NCI-H748 (cell line): ENCODE measurements around the gene FAXC.

Experiments
- DNase-seq: peaks from one replicate; lab custom pipeline; 2025; ENCODE audit not compliant: unreplicated experiment; lab: John Stamatoyannopoulos, UW

The FAXC gene

DNA sequence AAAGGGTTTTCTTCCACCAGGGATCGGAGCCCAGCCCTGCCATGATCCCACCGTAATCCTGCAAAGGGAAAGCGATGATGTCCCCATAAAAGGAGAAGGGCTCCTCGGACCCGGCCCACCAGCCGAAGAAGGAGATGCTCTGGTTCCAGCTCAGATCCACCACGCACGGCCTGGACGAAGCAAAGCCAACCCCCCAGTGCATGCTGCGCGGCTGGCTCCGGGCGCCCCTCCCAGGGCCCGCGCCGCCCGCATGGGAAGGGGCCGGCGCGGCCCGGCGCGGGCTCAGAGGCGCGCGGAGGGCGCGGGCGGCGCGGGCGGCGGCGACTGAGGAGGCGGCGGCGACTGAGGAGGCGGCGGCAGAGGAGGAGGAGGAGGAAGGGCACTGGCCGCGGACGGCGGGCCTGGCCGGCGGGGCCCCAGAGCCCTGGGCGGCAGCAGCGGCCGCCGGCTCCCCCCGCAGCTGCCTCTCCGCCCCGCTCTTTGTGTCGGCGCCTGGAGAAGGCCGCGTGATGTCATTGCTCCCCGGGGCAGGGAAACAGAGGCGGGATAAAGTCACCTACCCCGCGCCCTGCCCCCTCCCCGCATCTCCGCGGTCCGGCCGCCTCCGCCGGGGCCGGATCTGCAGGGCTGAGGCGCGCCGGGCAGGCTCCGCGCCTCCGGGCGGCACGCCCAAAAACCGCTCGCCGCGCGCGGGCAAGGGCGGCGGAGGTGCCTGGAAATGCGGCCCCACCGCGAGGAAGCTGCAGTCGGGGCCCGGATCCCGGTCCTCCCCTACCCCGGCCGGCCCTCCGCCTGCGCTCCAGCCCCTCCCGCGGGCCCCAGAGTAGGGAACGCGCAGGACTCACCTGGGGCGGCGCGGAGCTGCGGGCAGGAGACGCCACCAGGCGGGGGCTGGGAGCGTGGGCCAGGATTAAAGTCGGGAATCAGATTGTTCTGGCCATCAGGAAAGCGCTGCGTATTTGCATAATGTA is at the start of gene FAXC:
TSS of gene FAXC (minus strand) at position 504 of the 971 bp plus-strand sequence. CDS start at position 202, 302 bp downstream.
- peak; percentile 89 for DNase-seq

DNA sequence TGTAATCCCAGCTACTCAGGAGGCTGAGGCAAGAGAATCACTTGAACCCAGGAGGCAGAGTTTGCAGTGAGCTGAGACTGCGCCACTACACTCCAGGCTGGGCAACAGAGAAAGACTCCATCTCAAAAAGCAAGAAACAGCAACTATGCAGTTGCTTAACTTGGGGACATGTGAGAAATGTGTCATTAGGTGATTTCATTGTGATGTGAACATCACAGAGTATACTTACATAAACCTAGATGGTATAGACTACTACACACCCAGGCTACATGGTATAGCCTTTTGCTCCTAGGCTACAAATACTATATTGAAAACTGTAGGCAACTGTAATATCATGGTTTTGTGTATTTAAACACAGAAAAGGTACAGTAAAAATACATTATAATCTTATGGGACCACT is 47.8 kb upstream of the FAXC start:
- DNase-seq = no peak

GRCh38 chr6:99393698-99394531 is 44.4 kb upstream of the FAXC start, which contains the start of gene COQ3:
COQ3 (minus strand) TSS chr6:99394195; CDS start chr6:99394179, 16 bp downstream.
- peak; percentile 89 for DNase-seq

- peak; percentile 36 for DNase-seq
These were observed 43.9 kb upstream of the FAXC start for GRCh38 chr6:99393366-99393697.

DNA sequence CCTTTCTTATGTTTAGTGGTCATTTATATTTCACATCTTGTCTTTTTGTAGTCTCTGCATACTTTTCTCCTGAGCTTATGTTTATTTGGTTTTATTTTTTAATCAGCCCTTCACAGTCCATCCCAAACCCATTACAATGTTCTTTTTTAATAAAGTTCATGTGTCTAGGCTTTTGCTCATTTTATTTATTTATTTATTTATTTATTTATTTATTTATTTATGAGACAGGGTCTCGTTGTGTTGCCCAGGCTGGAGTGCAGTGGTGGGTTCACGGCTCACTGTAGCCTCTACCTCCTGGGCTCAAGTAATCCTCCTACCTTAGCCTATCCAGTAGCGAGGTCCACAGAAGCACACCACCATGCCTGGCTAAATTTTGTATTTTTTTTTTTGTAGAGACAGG is 41.4 kb upstream of the FAXC start:
- no peak for DNase-seq

- no peak for DNase-seq
These were observed 35.0 kb upstream of the FAXC start for GRCh38 chr6:99384507-99384906.

DNA sequence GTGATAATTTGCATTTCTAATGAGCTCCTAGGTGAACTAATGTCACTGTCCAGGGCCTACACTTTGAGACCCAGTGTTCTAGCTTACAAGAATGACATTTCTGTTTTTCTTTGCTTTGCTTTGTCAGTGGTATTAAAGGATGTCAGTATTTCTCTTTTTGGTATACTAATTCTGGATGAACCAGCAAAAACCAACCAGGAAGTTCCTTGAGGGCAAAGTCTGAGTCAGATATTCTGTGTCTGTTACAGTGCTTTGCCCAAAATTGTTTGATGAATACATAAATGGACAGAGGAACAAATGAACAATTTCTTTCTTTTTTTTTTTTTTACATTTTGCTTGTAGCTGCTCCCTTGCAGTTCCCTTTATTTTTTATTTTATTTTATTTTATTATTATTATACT is 29.2 kb upstream of the FAXC start:
- DNase-seq = no peak

DNA sequence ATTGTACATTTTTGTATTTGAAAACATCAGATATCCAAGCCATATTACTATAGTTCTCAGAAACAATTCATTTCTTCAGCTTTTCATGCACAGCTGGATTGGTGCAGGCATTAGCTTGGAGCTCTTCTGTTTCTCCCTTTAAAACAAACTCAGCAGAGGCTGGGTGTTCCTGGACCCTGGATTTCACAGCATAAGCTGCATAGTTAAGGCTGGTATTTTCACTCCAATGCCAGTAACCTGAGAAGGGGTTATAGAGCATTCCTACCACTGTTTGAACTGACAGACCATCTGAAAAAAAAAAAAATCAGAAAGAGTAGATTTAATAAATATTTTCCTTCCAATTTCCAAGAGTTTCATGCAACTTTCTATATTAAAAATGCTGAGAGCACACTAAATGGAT is 20.1 kb upstream of the FAXC start:
- no peak for DNase-seq

DNA sequence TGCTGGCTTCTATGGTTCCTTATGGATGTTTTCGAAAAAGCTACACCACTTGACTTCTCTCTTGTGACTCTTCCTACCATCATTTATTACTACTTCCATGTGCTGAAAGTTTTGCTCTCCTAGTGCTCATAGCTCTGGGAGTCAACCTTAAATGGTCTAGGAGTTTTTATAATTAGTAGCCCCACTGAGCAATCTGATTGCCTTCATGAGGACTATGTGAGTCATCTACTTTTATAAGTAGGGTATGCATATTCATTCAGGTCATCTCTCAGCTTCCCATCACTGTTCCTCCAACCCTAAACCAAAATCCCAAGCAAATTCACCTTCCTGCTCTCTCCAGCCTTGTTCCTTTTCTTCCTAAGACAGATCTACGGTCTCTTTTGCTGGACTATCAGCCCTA is 17.4 kb upstream of the FAXC start:
- no peak for DNase-seq

- DNase-seq = no peak
These were observed 14.6 kb upstream of the FAXC start for GRCh38 chr6:99364026-99364425.

GRCh38 chr6:99362678-99363268 is 13.3 kb upstream of the FAXC start:
- no peak for DNase-seq

- DNase-seq = no peak
These were observed 10.3 kb upstream of the FAXC start for GRCh38 chr6:99359800-99360199.

- DNase-seq = no peak
These were observed 7.2 kb upstream of the FAXC start for GRCh38 chr6:99356641-99357040.

GRCh38 chr6:99354983-99355382 is 5.5 kb upstream of the FAXC start:
- no peak for DNase-seq

DNA sequence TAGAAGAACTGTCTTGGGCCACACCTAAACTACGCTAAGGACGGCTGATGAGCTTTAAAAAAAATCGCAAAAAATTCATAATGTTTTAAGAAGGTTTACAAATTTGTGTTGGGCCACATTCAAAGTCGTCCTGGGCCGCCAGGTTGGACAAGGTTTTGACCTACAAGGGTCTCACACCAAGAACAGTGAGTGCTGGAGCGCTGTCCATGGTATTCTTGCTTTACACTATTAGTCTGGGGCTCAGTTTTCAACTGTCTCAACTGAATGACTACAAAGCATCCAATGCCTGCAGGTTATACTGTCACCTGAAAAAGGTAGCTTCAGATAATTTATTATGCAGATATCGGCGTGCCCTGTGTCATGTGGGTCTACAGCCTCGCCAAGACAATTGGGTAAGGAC is 3.7 kb upstream of the FAXC start:
- no peak for DNase-seq

DNA sequence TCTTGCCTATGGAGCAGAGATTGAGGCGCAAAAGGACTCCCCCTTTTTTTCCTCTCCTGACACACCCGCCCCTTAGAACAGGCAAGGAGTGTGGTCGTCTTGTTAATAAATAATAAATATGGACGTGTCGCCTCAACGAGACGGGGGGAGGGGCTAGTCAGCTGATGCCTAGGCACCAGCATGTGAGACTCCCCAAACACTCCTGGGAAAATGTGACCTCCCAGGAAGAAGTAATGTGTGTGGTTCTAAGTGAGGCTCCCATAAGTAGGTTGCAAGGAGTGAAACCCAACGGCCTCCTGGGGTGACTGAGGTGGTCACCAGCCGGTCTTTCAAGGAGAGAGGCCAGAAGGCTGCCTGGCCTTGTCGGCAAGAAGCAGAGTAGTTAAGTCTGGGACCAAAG is 1.1 kb upstream of the FAXC start:
- peak; percentile 59 for DNase-seq

DNA sequence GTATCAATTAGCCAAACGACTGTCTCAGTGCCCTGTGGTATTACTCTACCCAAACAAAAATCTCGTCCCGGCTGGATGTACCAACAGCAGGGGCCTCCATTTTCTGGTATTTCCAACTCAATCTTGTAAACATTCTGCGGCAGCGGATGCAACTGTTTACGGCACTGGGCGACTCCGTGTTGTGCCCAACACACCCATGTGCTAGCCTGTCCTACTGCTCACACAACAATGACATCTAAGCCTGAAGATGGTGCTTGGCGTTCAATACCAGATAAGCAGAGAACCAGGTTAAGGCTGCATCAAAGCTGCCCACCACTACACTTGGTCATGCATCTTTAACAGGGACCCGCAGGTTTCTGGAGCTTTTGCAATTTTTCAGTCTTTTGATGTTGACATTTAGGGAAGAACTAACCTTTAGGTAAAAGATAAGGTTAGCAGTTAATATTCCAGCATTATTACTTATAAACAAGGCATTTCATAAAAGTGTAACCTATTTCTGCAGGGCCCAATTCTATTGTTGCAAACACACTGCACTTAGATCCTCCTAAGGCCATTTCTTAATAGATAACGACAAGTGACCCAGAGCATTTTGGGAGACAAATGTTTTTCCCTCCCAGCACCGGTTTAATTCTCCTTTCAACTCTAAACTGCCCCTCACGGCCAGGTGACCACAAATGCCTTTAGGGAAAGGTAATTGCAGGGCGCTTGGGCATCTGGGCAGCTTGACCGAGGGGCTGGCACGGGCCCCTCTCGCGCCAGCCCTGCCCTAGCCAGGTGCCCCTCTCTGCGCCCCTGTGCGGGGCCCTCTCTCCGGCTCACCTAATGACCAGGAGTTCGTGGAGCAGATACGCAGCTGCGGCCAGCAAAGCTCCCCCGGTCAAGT is 945 bp downstream of the FAXC start:
- peak; percentile 27 for DNase-seq

GRCh38 chr6:99347804-99348203 is 1.7 kb downstream of the FAXC start:
- no peak for DNase-seq

DNA sequence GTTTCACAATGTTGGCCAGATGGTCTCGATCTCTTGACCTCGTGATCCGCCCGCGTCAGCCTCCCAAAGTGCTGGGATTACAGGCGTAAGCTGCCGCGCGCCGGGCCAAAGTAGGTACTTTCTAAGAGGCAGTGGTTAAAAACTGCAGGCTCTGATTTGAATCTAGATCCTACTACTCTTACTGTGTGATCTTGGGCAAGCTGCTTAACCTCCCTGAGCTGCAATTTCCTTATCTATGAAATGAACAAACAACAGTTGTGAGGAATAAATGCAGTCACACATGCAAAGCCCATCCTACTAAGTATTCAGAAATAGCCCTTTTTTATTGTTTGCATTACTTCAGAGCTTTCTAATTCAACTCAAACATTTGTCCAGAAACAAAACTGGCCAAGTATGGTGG is 2.9 kb downstream of the FAXC start:
- no peak for DNase-seq

DNA sequence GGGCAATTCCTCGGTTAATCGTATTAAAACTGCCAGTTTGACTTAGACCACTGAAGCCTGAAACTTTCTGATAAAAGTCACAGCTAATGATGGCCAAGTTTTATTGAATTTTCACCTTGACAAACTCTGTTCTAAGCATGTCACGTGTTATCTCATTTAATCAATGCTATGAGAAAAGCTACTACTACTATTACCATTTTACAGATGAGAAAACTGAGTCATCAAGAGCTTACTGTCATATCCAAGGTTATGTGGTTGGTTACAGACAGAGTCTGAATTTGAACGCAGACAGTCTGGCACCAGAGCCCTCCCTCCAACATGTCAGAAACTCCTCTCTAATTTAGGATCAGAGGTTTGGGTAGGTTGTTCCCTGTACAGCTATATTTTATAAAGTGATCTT is 4.3 kb downstream of the FAXC start:
- DNase-seq = no peak

DNA sequence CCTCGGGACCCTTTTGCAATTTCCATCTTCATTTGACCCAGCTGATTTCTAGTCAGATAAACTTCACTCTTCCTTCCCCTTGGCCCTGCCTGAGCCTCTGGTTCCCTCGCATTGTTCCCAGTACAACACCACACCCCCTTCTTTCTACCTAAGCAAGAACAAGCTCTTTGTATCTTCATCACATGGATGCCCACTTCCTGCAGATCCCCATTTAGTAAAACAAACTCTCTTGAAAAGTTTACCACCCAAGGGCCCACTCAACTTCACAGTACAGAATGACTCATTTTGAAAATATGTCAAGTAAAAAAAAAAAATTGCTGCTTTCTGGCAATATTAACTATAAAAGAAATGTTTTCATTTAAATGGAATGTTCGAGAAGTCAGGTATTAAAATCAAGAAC is 5.2 kb downstream of the FAXC start:
- no peak for DNase-seq
